Small intestine (tissue), 7 donors: Measurements from ENCODE around the gene KCNK2. TPM values are rescaled to one million over a fixed set of nuclear protein-coding genes. Genes with fewer than 3 reads are reported as not detected.

ENCODE experiments used
- DNase-seq, 2 donors: peaks; one replicate each; pipeline versions ENCODE4 v3.0.0 to v3.0.0-alpha.2; 2013
- FAIRE-seq: peaks from 2 replicates; lab custom pipeline; 2012; peaks lifted over from hg19 to GRCh38; lab: Jason Lieb, UNC
- H3K27ac ChIP-seq, 3 donors: one replicate each; pipeline ENCODE4 v1.5.1; 2013; ENCODE audit warnings: low read length in 2 of 3, mild to moderate bottlenecking in 2 of 3, control low read depth in 1 of 3, inconsistent platforms in 1 of 3, low read depth in 1 of 3, moderate library complexity in 1 of 3
- H3K27me3 ChIP-seq, 3 donors: one replicate each; pipeline ENCODE4 v1.6.1; 2013; ENCODE audit warnings: low read length in 3 of 3, inconsistent platforms in 1 of 3; ENCODE audit not compliant: control insufficient read depth in 3 of 3, insufficient read depth in 3 of 3
- H3K36me3 ChIP-seq, 3 donors: one replicate each; pipeline ENCODE4 v1.6.1; 2013; ENCODE audit warnings: low read length in 3 of 3, inconsistent platforms in 1 of 3, low read depth in 1 of 3, mild to moderate bottlenecking in 1 of 3, moderate library complexity in 1 of 3; ENCODE audit not compliant: control insufficient read depth in 3 of 3, insufficient read depth in 2 of 3
- H3K4me1 ChIP-seq, 3 donors: one replicate each; pipeline ENCODE4 v1.6.1; 2013; ENCODE audit warnings: low read length in 2 of 3, inconsistent platforms in 1 of 3, low read depth in 1 of 3, mild to moderate bottlenecking in 1 of 3, moderate library complexity in 1 of 3; ENCODE audit not compliant: control insufficient read depth in 3 of 3, insufficient read depth in 2 of 3
- H3K4me3 ChIP-seq, 3 donors: one replicate each; pipeline ENCODE4 v1.5.1; 2013; ENCODE audit warnings: low read length in 3 of 3, control low read depth in 1 of 3, inconsistent platforms in 1 of 3, low read depth in 1 of 3, mild to moderate bottlenecking in 1 of 3, moderate library complexity in 1 of 3
- H3K9me3 ChIP-seq, 2 donors: one replicate each; pipeline ENCODE4 v1.6.1; 2013; ENCODE audit warnings: low read depth in 1 of 2, low read length in 1 of 2; ENCODE audit not compliant: control insufficient read depth in 2 of 2, insufficient read depth in 1 of 2
- WGBS, 3 donors: extraction: QIAGEN DNeasy Blood & Tissue Kit; methylation state at CpG; one replicate each; pipeline ENCODE4 v1.1.7; 2013; 5-methylcytosine and 5-hydroxymethylcytosine counted together
- polyA plus RNA-seq, 4 donors: library from polyadenylated mRNA; stranded (reverse) in 3 of 4; unstranded in 1 of 4; fragments of 200-250 nt in 3 of 4; fragments of 120-200 nt in 1 of 4; gene quantifications; one replicate each; pipeline versions ENCODE4 v1.2.1 to v1.2.3, GENCODE V29; 2013
- donor health status: healthy with polysubstance abuse.
- donor health status: control.
- donor health status: control.
- donor health status: Bipolar disorder and iron deficiency.
- donor health status: healthy.

Gene KCNK2
- polyA plus RNA-seq, 4 donors, result 1.4 to 2.2 (median 1.9) TPM; not detected in 1

DNA sequence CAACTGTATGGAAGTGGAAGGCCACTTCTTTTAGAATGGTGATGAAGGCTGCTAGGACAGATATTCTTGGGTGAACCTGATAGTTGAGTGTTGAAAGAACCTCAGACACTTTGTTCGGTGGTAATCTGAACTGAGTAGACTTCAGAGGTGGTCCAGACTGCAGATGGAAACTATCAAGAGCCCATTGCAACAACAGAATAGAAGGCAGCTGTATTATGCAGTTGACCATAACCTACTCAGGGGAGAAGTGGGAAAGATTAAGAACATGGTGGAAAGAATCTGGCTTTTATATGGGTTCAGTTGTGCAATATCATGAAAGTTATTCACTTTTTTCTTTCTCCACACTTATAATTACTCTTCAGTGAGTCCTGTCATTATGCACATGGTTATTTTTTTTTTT is 194.0 kb downstream of the KCNK2 start:
- Histone ChIP-seq H3K4me3 (no peak overlapping the region), H3K27me3 (no peaks in the 10 kb centered on the region), H3K9me3 (no peaks in the 10 kb centered on the region), H3K36me3 (no peaks in the 10 kb centered on the region), H3K27ac (no peak overlapping the region), H3K4me1 (no peaks in the 10 kb centered on the region)
- 70 to 81% (median 71%) methylated on average over 1 of the region's 1 CpG for WGBS, 3 donors
- DNase-seq (no peak), FAIRE-seq (no peak)

DNA sequence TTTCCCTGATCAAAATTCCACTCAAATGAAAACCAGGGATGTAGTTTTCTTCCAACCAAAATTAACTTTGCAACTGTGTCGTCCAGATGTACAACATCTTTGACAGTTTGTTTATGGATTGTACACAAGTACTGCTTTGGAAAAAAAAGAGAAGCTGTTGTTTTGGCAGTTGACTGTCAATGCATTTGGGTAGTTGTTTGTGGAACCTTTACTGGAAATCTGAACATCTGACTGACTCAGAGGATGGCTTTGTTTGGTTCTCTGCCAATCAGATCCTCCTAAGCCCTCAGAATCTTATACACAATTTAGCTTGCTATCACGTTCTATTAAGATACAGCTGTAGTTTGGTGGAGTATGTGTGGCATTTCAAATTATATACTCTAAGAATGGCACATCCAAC is 195.0 kb downstream of the KCNK2 start:
- FAIRE-seq, result no peak
- WGBS, 3 donors, result 44 to 49% (median 49%) methylated on average over 2 of the region's 2 CpGs
- no peaks in the 10 kb centered on the region for H3K9me3 ChIP-seq
- H3K4me1 ChIP-seq, result no peaks in the 10 kb centered on the region
- H3K36me3 ChIP-seq, result no peaks in the 10 kb centered on the region
- H3K27me3 ChIP-seq, result no peaks in the 10 kb centered on the region
- no peak overlapping the region for H3K27ac ChIP-seq
- peak in 1 of 2 donors; percentile 13 for DNase-seq
- H3K4me3 ChIP-seq, result no peak overlapping the region

DNA sequence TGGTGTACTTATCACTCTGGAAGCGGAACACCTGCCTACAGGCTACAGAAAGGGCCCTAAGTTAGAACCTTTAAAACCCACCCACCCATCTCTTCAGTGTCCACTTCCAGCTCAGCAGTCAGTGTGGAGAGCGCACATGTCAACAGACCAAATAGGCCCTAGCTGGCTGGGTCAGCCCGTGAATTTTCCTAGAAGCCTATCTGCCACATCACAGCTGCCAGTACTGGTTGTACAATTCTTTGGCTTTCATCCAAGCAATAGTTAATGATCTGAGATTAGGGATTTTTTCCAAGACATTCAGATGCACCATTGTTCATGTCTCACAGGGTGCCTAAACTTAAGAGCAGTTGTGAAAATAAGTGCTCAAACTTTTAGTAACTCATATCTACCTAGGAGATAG is 197.1 kb downstream of the KCNK2 start:
- H3K27me3 ChIP-seq, result no peaks in the 10 kb centered on the region
- H3K27ac ChIP-seq, result no peak overlapping the region
- no peaks in the 10 kb centered on the region for H3K36me3 ChIP-seq
- no peak for FAIRE-seq
- no peak for DNase-seq
- no peaks in the 10 kb centered on the region for H3K9me3 ChIP-seq
- 45 to 76% (median 49%) methylated on average over 3 of the region's 3 CpGs for WGBS, 3 donors
- no peaks in the 10 kb centered on the region for H3K4me1 ChIP-seq
- H3K4me3 ChIP-seq, result no peak overlapping the region

DNA sequence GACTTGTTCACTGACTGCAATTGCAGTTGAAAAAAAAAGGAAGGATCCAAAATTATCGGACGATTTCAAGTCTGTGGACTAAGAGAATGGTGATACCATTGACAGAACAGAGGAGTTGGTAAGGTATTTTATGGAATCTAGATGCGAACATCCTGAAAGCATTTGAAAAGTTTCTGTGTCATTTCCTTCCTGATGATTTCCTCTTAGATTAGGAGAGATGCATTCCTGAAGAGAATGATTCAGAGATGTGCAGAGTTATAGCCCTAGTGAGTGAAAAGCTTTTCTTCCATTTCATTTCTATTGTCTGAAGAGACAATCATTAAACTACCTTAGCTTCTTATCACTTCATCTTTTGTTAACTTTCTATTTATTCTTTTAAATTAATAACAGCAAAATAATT is 200.0 kb downstream of the KCNK2 start:
- DNase-seq (no peak), FAIRE-seq (no peak)
- no peak overlapping the region for H3K4me3 ChIP-seq
- H3K36me3 ChIP-seq, result no peaks in the 10 kb centered on the region
- 76 to 87% (median 86%) methylated on average over 3 of the region's 3 CpGs for WGBS, 3 donors
- no peaks in the 10 kb centered on the region for H3K27me3 ChIP-seq
- no peaks in the 10 kb centered on the region for H3K4me1 ChIP-seq
- H3K9me3 ChIP-seq, result no peaks in the 10 kb centered on the region
- no peak overlapping the region for H3K27ac ChIP-seq

DNA sequence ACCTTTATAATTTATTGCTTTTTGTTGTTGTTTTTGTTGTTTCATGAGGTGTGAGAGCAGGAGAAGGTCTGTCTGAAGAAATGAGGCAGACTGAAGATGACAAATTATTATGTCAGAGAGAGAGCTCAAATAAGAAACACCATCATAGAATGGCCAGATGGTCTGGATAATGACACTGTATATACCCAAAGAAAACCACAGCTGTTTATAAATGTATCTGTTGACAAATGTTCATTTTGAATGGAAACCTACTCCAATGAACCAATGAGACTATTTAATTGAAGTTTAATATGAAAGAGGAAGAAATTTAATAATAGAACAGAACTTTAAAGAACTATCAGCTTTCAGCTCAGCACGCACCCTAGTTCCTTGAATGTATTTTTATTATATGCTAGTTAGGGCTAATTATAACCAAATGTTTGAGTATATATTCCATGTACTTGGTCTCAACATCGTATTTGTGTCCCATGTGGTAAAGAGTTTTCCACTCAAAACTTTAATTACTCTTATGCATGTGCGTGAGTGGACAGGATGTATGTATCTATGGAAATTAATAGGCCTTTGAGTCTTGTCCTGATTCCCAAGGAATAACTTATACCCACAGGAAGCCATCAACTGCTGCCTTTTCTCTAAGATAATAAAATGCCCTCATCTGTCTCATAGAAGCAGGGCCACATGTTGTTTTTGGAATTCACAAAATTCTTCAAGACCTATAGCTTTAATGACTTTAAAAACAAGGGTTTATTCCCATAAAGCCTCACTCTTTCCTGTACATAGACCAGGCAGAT is 202.7 kb downstream of the KCNK2 start:
- Histone ChIP-seq H3K4me1 (no peaks in the 10 kb centered on the region), H3K9me3 (no peaks in the 10 kb centered on the region), H3K36me3 (no peaks in the 10 kb centered on the region), H3K27ac (no peak overlapping the region), H3K4me3 (no peak overlapping the region), H3K27me3 (no peaks in the 10 kb centered on the region)
- DNase-seq (no peak), FAIRE-seq (no peak)
- WGBS, 3 donors, result 63 to 74% (median 69%) methylated on average over 3 of the region's 3 CpGs
